ENCODE results near the gene OSBPL3.

Gene OSBPL3

DNA sequence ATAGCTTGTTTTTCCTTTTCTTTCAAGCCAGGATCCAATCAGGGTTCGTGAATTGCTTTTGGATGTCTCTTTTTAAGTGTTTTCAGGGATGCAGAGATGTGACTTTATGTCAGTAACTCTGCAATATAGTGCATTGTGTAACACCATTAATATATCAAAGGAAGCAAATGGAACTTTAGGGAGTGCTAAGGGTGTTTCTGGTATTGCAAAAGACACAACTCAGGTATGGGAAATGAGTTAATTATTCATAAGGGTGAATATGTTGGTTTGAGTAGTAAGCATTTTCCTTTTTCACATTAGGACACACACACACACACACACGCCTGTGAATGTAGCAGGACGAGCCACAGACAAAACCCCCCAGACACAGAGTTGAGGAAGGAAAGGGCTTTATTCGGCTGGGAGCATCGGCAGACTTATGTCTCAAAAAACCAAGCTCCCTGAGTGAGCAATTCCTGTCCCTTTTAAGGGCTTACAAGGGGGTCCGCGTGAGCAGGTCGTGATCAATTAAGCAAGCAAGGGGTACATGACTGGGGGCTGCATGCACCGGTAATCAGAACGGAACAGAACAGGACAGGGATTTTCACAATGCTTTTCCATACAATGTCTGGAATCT is 190.9 kb downstream of the OSBPL3 start:
- H3K9me3 Mint-ChIP-seq = no peaks in the 10 kb centered on the region
- peaks cover 4% of the 10 kb centered on the region for H3K36me3 Mint-ChIP-seq
- no peak overlapping the region for H3K27ac Mint-ChIP-seq
- no peaks in the 10 kb centered on the region for H3K27me3 Mint-ChIP-seq
- H3K4me3 Mint-ChIP-seq = no peak overlapping the region
- peaks cover 3% of the 10 kb centered on the region for H3K4me1 Mint-ChIP-seq

DNA sequence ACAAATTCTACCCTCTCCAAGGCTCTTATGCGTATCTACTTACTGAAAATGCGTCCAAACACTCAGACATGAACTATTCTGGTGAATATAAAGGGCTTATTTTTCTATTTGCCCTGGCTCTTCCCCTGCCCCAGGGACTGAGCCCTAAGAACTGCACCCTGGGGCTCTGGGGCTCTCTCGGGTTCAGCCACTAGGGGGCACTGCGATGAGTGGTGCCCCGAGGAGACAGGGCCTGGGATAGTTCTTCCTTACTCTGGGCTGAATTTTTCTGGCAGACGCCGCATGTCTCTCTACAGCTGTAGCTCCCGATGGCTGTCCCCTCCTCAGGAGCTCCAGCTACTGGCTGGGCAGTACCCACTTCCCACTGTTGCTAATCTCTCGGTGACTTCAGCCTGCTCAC is 191.9 kb downstream of the OSBPL3 start:
- Mint-ChIP-seq H3K36me3 (peaks cover 4% of the 10 kb centered on the region), H3K27me3 (no peaks in the 10 kb centered on the region), H3K27ac (peak overlapping the region; percentile 4), H3K9me3 (no peaks in the 10 kb centered on the region), H3K4me3 (no peak overlapping the region), H3K4me1 (no peaks in the 10 kb centered on the region)

DNA sequence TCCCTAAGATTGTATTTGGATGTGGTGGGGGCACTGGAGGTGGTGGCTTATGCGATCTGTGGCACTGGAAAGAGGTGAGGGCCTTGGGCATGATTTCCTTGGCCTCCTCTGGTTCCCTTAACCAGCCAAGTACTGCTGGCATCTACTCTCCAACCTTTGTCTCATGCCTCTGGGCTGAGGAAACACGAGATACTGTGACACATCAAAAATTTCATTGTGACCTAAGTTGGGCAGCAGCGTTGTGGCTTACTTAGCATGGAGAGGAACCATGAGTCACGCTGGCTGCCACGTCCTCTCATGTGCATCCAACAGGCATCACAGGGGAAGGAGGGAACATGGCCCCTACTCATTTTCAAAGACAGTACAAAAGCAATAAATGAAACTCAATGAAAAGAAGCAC is 193.0 kb downstream of the OSBPL3 start:
- Mint-ChIP-seq H3K36me3 (peaks cover 1% of the 10 kb centered on the region), H3K27me3 (no peaks in the 10 kb centered on the region), H3K9me3 (no peaks in the 10 kb centered on the region), H3K27ac (no peak overlapping the region), H3K4me1 (no peaks in the 10 kb centered on the region), H3K4me3 (no peak overlapping the region)

DNA sequence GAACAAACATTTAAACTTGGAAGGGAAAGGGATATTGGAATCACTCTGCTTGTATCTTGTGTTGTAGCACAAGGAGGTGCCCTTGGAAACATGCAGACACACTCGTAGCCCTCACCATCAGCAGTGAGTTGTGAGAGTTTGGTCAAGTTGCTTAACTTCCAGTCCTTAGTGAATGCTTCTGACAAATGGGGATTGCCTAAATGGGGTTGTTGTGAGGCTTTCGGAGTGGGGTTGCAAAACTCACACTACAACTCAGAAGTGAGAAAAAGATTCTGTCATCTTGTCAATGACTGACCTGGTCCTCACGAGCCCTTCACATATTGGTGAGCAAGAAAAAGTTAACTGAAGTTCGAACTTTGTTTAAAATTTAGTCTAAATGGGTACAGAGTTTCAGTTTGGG is 193.7 kb downstream of the OSBPL3 start:
- H3K9me3 Mint-ChIP-seq = no peaks in the 10 kb centered on the region
- H3K36me3 Mint-ChIP-seq = peaks cover 1% of the 10 kb centered on the region
- no peaks in the 10 kb centered on the region for H3K27me3 Mint-ChIP-seq
- H3K4me1 Mint-ChIP-seq = no peaks in the 10 kb centered on the region
- peak overlapping the region; percentile 10 for H3K27ac Mint-ChIP-seq
- no peak overlapping the region for H3K4me3 Mint-ChIP-seq

DNA sequence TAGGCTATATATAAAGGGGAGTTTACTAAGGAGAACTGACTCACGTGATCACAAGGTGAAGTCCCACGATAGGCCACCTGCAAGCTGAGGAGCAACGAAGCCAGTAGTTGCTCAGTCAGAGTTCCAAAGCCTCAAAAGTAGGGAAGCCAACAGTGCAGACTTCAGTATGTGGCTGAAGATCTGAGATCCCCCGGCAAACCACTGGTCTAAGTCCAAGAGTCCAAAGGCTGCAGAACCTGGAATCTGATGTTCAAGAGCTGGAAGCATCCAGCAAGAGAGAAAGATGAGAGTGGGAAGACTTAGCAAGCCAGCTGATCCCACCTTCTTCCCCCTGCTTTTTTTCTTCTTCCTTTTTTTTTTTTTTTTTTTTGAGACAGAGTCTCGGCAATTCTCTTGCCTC is 195.7 kb downstream of the OSBPL3 start:
- Mint-ChIP-seq H3K27me3 (no peaks in the 10 kb centered on the region), H3K4me1 (no peaks in the 10 kb centered on the region), H3K36me3 (peaks cover under 1% of the 10 kb centered on the region), H3K27ac (no peak overlapping the region), H3K4me3 (no peak overlapping the region), H3K9me3 (no peaks in the 10 kb centered on the region)

DNA sequence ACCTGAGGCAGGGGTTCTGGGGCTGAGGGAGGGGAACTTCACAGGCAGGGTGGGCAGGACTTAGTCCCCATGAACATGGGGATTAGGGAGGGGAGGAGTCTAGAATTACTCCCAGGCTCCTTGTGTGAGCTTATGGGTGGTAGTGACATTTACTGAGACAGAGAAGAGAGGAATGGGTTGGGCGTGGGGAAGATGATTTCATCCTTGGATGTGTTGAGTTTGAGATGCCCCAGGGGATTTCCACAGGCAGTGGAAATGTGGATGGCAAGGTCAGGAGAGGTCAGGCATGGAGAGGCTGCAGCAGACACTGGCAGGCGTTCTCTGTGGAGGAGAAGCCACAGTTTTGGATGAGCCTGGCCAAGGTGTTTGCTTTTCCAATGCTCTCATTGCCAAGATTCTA is 196.3 kb downstream of the OSBPL3 start:
- H3K27ac Mint-ChIP-seq = no peak overlapping the region
- no peaks in the 10 kb centered on the region for H3K36me3 Mint-ChIP-seq
- no peak overlapping the region for H3K4me3 Mint-ChIP-seq

DNA sequence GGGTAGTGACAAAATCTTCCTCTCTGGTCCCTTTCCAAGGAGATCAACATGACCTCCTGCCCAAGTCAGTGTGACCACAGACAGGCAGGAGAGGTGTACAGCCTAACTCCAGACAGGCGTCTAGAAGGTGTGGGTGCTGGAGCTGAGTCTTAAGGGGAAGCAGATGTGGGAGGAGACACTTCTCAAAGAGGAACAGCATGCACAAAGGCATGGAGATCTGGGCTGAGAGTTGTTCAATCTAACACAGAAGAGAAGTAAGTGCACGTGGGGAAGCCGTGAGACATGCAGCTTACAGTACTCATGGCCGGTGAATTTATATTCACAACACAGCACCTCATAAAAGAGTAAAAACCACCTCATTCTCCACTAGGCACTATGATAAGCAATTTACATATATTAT is 198.9 kb downstream of the OSBPL3 start:
- Mint-ChIP-seq H3K4me1 (no peaks in the 10 kb centered on the region), H3K36me3 (no peaks in the 10 kb centered on the region), H3K9me3 (no peaks in the 10 kb centered on the region), H3K27ac (no peak overlapping the region), H3K27me3 (no peaks in the 10 kb centered on the region), H3K4me3 (no peak overlapping the region)

More for the DNA sequence above, 196.3 kb downstream of the OSBPL3 start:
- H3K27me3 Mint-ChIP-seq = no peaks in the 10 kb centered on the region
- no peaks in the 10 kb centered on the region for H3K9me3 Mint-ChIP-seq
- no peaks in the 10 kb centered on the region for H3K4me1 Mint-ChIP-seq

DNA sequence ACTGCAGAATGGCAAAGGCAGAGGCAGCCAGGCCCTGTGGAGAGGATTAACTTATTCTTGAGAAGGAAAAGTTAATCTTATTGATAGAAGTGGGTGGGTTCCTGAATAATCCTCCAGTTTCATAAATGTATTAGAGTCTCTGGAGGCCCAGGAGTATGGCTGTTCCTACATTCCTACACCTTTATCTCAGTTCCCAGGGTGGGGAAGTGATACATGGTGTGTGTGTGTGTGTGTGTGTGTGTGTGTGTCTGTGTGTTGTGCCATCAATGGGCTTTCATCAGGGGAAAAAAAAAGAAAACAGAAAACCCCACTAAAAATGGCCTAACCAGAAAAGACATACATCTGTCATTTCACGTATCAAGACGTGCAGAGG is 200.7 kb downstream of the OSBPL3 start:
- no peak overlapping the region for H3K27ac Mint-ChIP-seq
- H3K9me3 Mint-ChIP-seq = no peaks in the 10 kb centered on the region

DNA sequence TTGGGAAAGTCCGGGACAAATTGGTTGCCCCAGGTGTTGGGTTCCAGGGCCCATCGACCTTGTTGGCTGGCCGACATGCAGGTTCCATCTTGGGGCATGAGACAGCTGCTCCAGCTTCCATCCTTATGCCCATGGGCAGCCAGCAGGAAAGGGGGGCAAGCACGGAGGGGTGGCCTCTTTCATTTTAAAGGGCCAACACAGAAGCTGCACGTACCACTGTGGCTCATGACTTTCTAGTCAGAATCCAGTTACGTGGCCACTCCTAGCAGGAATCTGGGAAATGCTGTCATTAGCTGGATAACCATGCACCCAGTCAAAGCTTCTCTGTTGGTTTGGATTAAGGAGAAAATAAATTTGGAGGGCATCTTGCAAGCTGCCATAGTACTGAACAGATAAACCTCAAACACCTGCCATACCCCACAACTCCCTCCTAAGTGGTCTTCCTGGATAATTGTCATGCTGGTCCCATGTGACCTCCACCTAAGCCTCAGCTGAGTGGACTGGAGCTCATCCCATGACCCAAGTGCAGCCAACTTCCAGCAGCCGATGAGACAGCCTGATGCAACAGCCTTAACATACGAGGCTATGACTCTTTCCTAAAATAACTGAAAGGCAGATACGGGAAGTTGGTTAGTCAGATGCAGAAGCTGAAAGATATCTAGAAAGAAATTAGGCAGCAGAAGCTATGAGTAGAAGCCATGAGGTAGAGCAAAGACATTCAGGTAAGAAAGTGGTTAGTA is 201.3 kb downstream of the OSBPL3 start:
- no peaks in the 10 kb centered on the region for H3K9me3 Mint-ChIP-seq
- H3K4me3 Mint-ChIP-seq = no peak overlapping the region
- no peaks in the 10 kb centered on the region for H3K27me3 Mint-ChIP-seq
- no peaks in the 10 kb centered on the region for H3K36me3 Mint-ChIP-seq
- no peak overlapping the region for H3K27ac Mint-ChIP-seq
- H3K4me1 Mint-ChIP-seq = no peaks in the 10 kb centered on the region

More for the DNA sequence above, 200.7 kb downstream of the OSBPL3 start:
- H3K4me3 Mint-ChIP-seq = no peak overlapping the region
- H3K27me3 Mint-ChIP-seq = no peaks in the 10 kb centered on the region
- no peaks in the 10 kb centered on the region for H3K4me1 Mint-ChIP-seq
- H3K36me3 Mint-ChIP-seq = no peaks in the 10 kb centered on the region

DNA sequence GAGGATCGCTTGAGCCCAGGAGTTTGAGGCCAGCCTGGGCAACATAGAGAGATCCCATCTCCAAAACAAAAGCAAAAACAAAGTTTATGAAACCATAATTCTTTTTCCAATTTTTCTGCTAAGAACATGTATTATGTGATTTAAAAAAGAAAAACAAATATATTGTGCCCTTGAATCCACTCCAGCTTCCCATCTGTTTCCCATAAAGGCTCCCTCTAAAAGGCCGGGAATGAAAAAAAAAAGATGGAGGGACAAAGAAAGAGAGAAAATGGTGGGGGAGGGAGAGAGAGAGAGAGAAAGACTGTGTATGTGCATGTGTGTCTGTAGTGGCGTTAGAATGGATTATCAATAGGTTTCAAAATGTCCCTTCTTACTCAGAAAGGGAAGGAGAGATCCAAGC is 202.2 kb downstream of the OSBPL3 start:
- H3K9me3 Mint-ChIP-seq = no peaks in the 10 kb centered on the region
- H3K27me3 Mint-ChIP-seq = no peaks in the 10 kb centered on the region
- H3K27ac Mint-ChIP-seq = no peak overlapping the region
- H3K4me1 Mint-ChIP-seq = no peaks in the 10 kb centered on the region
- H3K4me3 Mint-ChIP-seq = no peak overlapping the region
- no peaks in the 10 kb centered on the region for H3K36me3 Mint-ChIP-seq

DNA sequence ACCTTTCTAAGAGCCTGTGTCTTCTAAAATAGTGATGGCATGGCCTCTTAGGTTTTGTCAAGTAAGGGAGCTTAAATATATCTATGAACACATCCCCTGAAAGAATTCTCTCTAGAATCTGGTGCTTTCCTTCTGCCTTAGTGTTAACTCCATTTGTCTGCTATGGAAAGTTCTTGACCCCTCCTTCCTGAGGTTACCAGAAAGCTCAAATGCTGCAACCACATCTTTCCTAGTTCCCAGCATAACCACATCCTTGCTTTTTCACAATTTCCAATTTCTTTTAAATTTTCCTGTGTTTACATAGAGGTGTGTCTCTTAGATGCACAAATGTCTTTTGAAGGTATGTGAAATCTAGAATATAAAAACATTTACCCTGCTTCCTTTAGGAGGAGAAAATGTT is 206.3 kb downstream of the OSBPL3 start:
- Mint-ChIP-seq H3K4me3 (no peak overlapping the region), H3K27me3 (no peaks in the 10 kb centered on the region), H3K9me3 (peaks cover 8% of the 10 kb centered on the region), H3K36me3 (peaks cover 3% of the 10 kb centered on the region), H3K27ac (no peak overlapping the region), H3K4me1 (no peaks in the 10 kb centered on the region)

DNA sequence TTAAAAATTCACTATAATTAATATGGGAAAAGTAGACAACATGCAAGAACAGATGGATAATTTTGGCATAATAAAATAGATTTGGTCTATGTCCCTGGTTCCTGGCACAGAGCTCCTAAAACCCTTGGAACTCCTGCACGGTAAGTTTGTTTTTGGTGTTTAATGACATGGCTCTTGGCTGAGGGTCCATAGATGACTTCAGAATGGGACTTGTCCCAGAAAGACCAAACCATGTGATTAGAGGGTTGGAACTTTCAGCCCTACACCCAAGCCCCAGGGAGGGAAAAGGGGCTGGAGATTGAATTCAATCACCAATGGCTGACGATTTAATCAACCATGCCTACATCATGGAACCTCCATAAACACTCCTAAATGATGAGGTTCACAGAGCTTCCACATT is 210.1 kb downstream of the OSBPL3 start:
- Mint-ChIP-seq H3K4me3 (no peak overlapping the region), H3K27me3 (peaks cover 6% of the 10 kb centered on the region), H3K4me1 (no peaks in the 10 kb centered on the region), H3K27ac (no peak overlapping the region), H3K36me3 (peaks cover 3% of the 10 kb centered on the region), H3K9me3 (peaks cover 8% of the 10 kb centered on the region)

DNA sequence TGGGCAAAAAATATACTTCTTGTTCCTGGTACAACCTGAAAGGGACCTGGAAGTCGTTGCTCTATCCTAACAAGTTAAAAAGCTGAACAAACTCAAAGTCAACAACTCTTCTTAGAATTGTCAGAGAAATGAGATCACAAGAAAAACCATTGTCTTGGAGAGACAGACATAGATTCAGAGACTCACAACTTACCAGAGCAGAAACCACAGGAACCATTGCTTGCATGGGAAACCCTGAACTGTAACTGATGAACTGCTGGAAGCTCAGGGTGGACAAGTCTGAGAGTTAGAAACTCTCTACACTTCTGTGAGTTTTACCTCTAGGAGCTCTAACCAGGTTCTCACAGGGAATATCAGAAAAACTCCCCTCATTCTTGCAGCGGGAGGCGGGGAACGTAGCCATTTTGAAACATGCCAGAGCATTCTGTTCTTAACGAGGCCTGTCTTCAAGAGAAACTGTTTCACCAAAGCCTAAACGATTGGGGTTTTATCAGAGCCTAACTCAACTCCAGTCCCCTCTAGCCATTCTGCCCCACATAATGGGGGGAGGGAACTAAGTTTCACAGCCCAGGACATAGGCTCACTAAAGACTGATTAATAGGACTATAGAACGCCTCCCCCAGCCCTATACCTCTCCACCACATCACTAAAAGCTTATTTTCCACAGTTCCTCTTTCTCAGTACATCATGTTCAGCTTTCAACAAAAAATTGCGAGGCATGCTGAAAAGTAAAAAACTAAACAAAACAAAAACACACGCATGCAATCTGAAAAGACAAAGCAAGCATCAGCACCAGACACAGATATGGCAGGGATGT is 210.8 kb downstream of the OSBPL3 start:
- no peak overlapping the region for H3K27ac Mint-ChIP-seq
- peaks cover 6% of the 10 kb centered on the region for H3K27me3 Mint-ChIP-seq

DNA sequence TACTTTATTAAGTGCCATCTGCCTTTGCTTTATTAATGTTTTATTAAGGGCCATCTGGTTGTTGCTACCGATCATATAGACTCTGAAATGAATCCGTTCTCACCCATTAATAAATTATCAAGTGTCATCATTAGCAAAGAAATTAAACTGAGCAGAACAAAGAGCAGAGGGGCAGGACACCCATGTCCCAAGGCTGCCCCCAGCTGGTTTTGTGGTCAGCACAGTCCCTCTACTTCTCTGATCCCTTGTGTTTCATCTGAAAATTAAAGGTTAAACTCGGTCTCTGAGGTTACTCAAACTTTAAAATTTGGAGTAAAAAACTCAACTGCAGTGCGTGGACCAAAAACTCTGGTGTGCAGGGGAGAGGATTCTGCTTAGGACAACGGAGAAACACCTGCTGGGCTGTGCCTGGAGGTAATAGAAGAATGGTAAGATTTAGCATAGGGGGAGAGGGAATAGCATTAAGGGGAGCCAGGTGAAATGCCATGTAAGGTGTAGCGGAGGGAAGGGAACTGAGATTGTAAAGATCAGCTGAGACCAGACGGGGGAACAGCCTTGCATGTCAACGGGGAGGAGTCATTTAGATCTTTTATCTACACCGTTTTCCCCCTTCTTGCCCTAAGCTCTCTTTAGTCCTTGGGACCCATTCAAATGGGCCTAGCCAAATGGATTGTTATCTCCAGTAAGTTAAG is 212.0 kb downstream of the OSBPL3 start:
- peaks cover 8% of the 10 kb centered on the region for H3K27me3 Mint-ChIP-seq
- no peak overlapping the region for H3K4me3 Mint-ChIP-seq
- H3K36me3 Mint-ChIP-seq = peaks cover 3% of the 10 kb centered on the region
- peaks cover 8% of the 10 kb centered on the region for H3K9me3 Mint-ChIP-seq
- H3K27ac Mint-ChIP-seq = no peak overlapping the region
- no peaks in the 10 kb centered on the region for H3K4me1 Mint-ChIP-seq

More for the DNA sequence above, 210.8 kb downstream of the OSBPL3 start:
- Mint-ChIP-seq H3K4me1 (no peaks in the 10 kb centered on the region), H3K4me3 (no peak overlapping the region), H3K9me3 (peaks cover 8% of the 10 kb centered on the region), H3K36me3 (peaks cover 3% of the 10 kb centered on the region)

DNA sequence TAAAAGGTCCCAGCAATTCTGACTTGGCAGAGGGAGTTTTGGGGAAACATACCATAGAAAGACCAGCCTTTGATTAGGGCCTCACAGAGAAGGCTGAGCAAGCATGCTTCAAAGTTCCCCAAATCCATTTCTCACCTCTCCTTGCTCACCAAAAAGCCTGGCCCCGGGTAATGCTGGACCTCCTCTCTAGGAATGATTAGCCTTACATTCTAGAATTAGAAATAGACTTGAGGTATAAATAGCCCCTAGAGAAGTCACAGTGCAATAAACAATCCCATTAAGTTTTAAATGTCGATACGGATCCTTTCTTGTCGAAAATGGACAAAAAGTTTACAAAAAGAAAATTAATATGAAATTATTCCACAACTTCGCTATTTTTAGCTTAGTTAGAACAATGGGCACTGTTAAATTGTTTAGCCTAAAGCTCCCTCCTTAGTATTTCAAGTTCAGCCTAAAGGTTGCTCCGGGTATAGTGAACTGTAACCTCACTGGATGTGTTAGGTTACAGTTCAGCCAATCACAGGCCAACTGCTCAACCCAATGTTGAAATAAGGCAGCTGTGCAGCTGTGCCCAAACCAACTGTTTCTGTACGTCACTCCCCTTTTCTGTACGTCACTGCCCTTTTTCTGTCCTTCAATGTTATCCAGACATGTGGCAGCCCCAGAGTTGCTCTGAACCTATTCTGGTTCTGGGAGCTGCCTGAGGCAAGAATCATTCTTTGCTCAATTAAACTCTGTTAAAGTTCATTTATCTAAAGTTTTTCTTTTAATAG is 214.8 kb downstream of the OSBPL3 start:
- Mint-ChIP-seq H3K4me3 (no peak overlapping the region), H3K27ac (no peak overlapping the region), H3K36me3 (no peaks in the 10 kb centered on the region), H3K4me1 (no peaks in the 10 kb centered on the region), H3K27me3 (peaks cover 13% of the 10 kb centered on the region), H3K9me3 (peaks cover under 1% of the 10 kb centered on the region)

All from activated naive CD4-positive, alpha-beta T cell treated with anti-CD3 and anti-CD28 coated beads, Interleukin-2, amount 50 U/mL, for 24 hours (primary cell).